SH-SY5Y (cell line): Measurements from ENCODE around the gene TRPC3.

Source experiments
- GATA2 ChIP-seq: IDR thresholded peaks from 2 replicates; pipeline ENCODE4 v1.6.1; 2011; ENCODE audit warnings: mild to moderate bottlenecking, low read depth, low read length
- GATA3 ChIP-seq: IDR thresholded peaks from 2 replicates; pipeline ENCODE4 v1.6.1; 2011; ENCODE audit warnings: low read depth, mild to moderate bottlenecking, low read length, moderate library complexity

DNA sequence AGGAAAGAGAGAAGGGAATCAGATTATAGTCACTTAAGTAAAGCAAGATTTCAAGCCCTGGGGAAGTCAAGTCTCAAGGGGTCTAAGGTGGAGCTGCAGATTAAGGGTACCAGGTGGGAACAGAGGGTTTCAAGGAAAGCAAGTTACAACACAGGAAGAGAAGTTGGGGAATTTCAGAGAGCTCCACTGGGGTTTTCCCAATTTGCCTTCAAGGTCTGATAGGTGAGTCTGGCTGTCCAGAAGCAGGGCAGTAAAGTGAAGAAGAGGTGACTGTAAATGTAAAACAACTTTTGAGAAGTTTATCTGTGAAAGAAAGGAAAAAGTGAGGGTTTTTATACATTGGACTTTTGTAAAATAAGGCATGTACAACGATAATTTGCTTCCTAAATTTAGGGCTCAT, 37.1 kb upstream of the TRPC3 start:
- no peak for TF ChIP-seq GATA2
- TF ChIP-seq GATA3, result no peak
